HCT116 (cell line): ENCODE results near the gene DDX18. TPM values are rescaled to one million over a fixed set of nuclear protein-coding genes. Genes with fewer than 3 reads are reported as not detected.

Experiments
- ATAC-seq: fragments of 200-7000 bp; cut with Tn5 transposase; 2 replicates; pipeline ENCODE4 v1.9.1; 2020; ENCODE audit warnings: mild to moderate bottlenecking, moderate library complexity
- BruUV-seq: library from RNA; stranded (reverse); fragments of 400-500 nt; replicated peaks from 2 replicates; lab custom pipeline; 2021; lab: Mats Ljungman, UMichigan
- CTCF ChIA-PET: fragments of 300-600 bp; sonication (Branson Sonifier 250); formaldehyde crosslinking; loops from one replicate; lab custom pipeline; 2021; ENCODE audit warnings: antibody characterized with exemption; lab: Charles Lee
- POLR2A ChIA-PET: fragments of 300-600, 350-600 bp; sonication (Branson Sonifier 250); formaldehyde crosslinking; loops from one replicate; lab custom pipeline; 2021; ENCODE audit warnings: antibody characterized with exemption; lab: Charles Lee
- RAD21 ChIA-PET, 2 experiments: fragments of 300-600 bp; sonication (Branson Sonifier 250); formaldehyde crosslinking; loops; one replicate each; lab custom pipeline; 2023; ENCODE audit warnings: low total read pairs in 2 of 2; ENCODE audit not compliant: uncharacterized antibody in 2 of 2, unreplicated experiment in 2 of 2, low non-redundant PET in 1 of 2; lab: Charles Lee
- DNase-seq: peaks from one replicate; pipeline ENCODE4 v3.0.0-alpha.2; 2010; ENCODE audit warnings: low read depth, low spot score
- H2AFZ ChIP-seq: fragments of 200-600 bp; shearing (Covaris generic), sonication (generic); 2 replicates; pipeline ENCODE4 v1.6.1; 2017; ENCODE audit warnings: low read depth, mixed run types, mixed read lengths, antibody characterized with exemption, low read length; ENCODE audit not compliant: poor library complexity, severe bottlenecking
- H3K27ac ChIP-seq: 2 replicates; pipeline ENCODE4 v1.5.1; 2012; ENCODE audit warnings: low read depth, low read length
- H3K27me3 ChIP-seq: fragments of 200-600 bp; sonication (generic); 2 replicates; pipeline ENCODE4 v1.6.1; 2016; ENCODE audit warnings: mixed run types, low read length, mixed read lengths; ENCODE audit not compliant: insufficient read depth
- H3K36me3 ChIP-seq, 2 experiments: fragments of 200-500 bp in 1 of 2; fragments of 200-600 bp in 1 of 2; sonication (Bioruptor generic) in 1 of 2; sonication (generic) in 1 of 2; 2 replicates each; pipeline versions ENCODE4 v1.5.1 to v1.6.1; 2014 to 2016; ENCODE audit warnings: low read length in 2 of 2, inconsistent platforms in 1 of 2, mixed read lengths in 1 of 2, mixed run types in 1 of 2; ENCODE audit not compliant: insufficient read depth in 2 of 2, control insufficient read depth in 1 of 2
- H3K4me1 ChIP-seq, 2 experiments: fragments of 200-600 bp in 1 of 2; sonication (generic) in 1 of 2; 2 replicates each; pipeline versions ENCODE4 v1.5.1 to v1.6.1; 2012 to 2017; ENCODE audit warnings: low read length in 2 of 2, inconsistent platforms in 1 of 2, mild to moderate bottlenecking in 1 of 2, mixed read lengths in 1 of 2, mixed run types in 1 of 2, moderate library complexity in 1 of 2; ENCODE audit not compliant: insufficient read depth in 2 of 2, control insufficient read depth in 1 of 2
- H3K4me2 ChIP-seq: fragments of 200-600 bp; sonication (generic); 2 replicates; pipeline ENCODE4 v1.6.1; 2017; ENCODE audit warnings: mixed run types, low read length, mixed read lengths
- H3K4me3 ChIP-seq, 2 experiments: fragments of 200-600 bp in 1 of 2; sonication (generic) in 1 of 2; replicated peaks in 1 of 2; 2 replicates each; pipeline ENCODE4 v1.5.1; 2011 to 2016; ENCODE audit warnings: low read length in 2 of 2, control low read depth in 1 of 2, low read depth in 1 of 2, mild to moderate bottlenecking in 1 of 2, mixed read lengths in 1 of 2, mixed run types in 1 of 2
- H3K79me2 ChIP-seq: fragments of 200-600 bp; sonication (generic); 2 replicates; pipeline ENCODE4 v1.6.1; 2017; ENCODE audit warnings: mild to moderate bottlenecking, mixed run types, low read length, moderate library complexity, mixed read lengths; ENCODE audit not compliant: insufficient read depth
- H3K9ac ChIP-seq: fragments of 200-600 bp; sonication (generic); 2 replicates; pipeline ENCODE4 v1.6.1; 2016; ENCODE audit warnings: low read length, mixed read lengths
- H3K9me2 ChIP-seq: fragments of 200-600 bp; sonication (generic), shearing (Covaris generic); 2 replicates; pipeline ENCODE4 v1.6.1; 2017; ENCODE audit warnings: mixed run types, mild to moderate bottlenecking, moderate library complexity; ENCODE audit not compliant: insufficient read depth
- H3K9me3 ChIP-seq, 2 experiments: fragments of 200-500 bp in 1 of 2; fragments of 200-600 bp in 1 of 2; sonication (Bioruptor generic) in 1 of 2; sonication (generic) in 1 of 2; 2 replicates each; pipeline ENCODE4 v1.6.1; 2014 to 2017; ENCODE audit warnings: low read length in 2 of 2, mixed read lengths in 2 of 2, inconsistent platforms in 1 of 2, low read depth in 1 of 2, mild to moderate bottlenecking in 1 of 2, mixed run types in 1 of 2, moderate library complexity in 1 of 2; ENCODE audit not compliant: control insufficient read depth in 1 of 2, insufficient read depth in 1 of 2
- H4K20me1 ChIP-seq: fragments of 200-600 bp; sonication (generic), shearing (Covaris generic); 2 replicates; pipeline ENCODE4 v1.6.1; 2017; ENCODE audit warnings: mixed run types, mild to moderate bottlenecking, moderate library complexity; ENCODE audit not compliant: insufficient read depth
- ATF3 ChIP-seq: IDR thresholded peaks from 2 replicates; pipeline ENCODE4 v1.6.1; 2012
- CBX3 ChIP-seq: IDR thresholded peaks from 2 replicates; pipeline ENCODE4 v1.6.1; 2012; ENCODE audit warnings: low read depth
- CEBPB ChIP-seq: IDR thresholded peaks from 2 replicates; pipeline ENCODE4 v1.6.1; 2012; ENCODE audit warnings: low read depth
- CTCF ChIP-seq, 3 experiments: fragments of 200-600 bp in 1 of 3; sonication (generic) in 1 of 3; IDR thresholded peaks in 2 of 3; conservative IDR thresholded peaks in 1 of 3; 2 replicates each; pipeline ENCODE4 v1.5.1; 2012 to 2017; ENCODE audit warnings: low read depth in 2 of 3, low read length in 2 of 3, antibody characterized with exemption in 1 of 3, borderline replicate concordance in 1 of 3, control low read depth in 1 of 3, mild to moderate bottlenecking in 1 of 3, mixed read lengths in 1 of 3, mixed run types in 1 of 3, moderate library complexity in 1 of 3; ENCODE audit not compliant: insufficient read depth in 1 of 3
- ELF1 ChIP-seq: IDR thresholded peaks from 2 replicates; pipeline ENCODE4 v1.6.1; 2012; ENCODE audit warnings: low read depth, borderline replicate concordance
- EZH2 ChIP-seq: fragments of 200-600 bp; sonication (generic); IDR thresholded peaks from 2 replicates; pipeline ENCODE4 v1.6.1; 2017; ENCODE audit warnings: antibody characterized with exemption, mixed run types
- EZH2phosphoT487 ChIP-seq: fragments of 200-600 bp; IDR thresholded peaks from 2 replicates; pipeline ENCODE4 v1.6.1; 2018; ENCODE audit warnings: antibody characterized with exemption, borderline replicate concordance
- FOSL1 ChIP-seq: IDR thresholded peaks from 2 replicates; pipeline ENCODE4 v1.6.1; 2012; ENCODE audit warnings: low read depth
- JUND ChIP-seq: IDR thresholded peaks from 2 replicates; pipeline ENCODE4 v1.6.1; 2012
- MAX ChIP-seq: IDR thresholded peaks from 2 replicates; pipeline ENCODE4 v1.6.1; 2012
- POLR2A ChIP-seq: IDR thresholded peaks from 2 replicates; pipeline ENCODE4 v1.7.0; 2011; ENCODE audit warnings: borderline replicate concordance; ENCODE audit not compliant: insufficient read depth, insufficient read length; ENCODE audit errors: extremely low read depth
- REST ChIP-seq: IDR thresholded peaks from 2 replicates; pipeline ENCODE4 v1.6.1; 2012; ENCODE audit warnings: low read depth
- SIN3A ChIP-seq: IDR thresholded peaks from 2 replicates; pipeline ENCODE4 v1.6.1; 2012; ENCODE audit warnings: low read depth
- SRF ChIP-seq: IDR thresholded peaks from 2 replicates; pipeline ENCODE4 v1.6.1; 2012; ENCODE audit warnings: low read depth
- TCF7L2 ChIP-seq: IDR thresholded peaks from 2 replicates; pipeline ENCODE4 v1.7.0; 2011; ENCODE audit warnings: borderline replicate concordance, inconsistent platforms; ENCODE audit not compliant: insufficient read depth, insufficient read length; ENCODE audit errors: extremely low read depth
- YY1 ChIP-seq: IDR thresholded peaks from 2 replicates; pipeline ENCODE4 v1.6.1; 2011; ENCODE audit warnings: low read length, low read depth, moderate library complexity, mild to moderate bottlenecking; ENCODE audit not compliant: insufficient replicate concordance; ENCODE audit errors: extremely low read depth
- ZBTB33 ChIP-seq: IDR thresholded peaks from 2 replicates; pipeline ENCODE4 v1.6.1; 2011; ENCODE audit warnings: mild to moderate bottlenecking, low read length, moderate library complexity; ENCODE audit not compliant: insufficient replicate concordance; ENCODE audit errors: extremely low read depth
- ZNF274 ChIP-seq: fragments of 200-500 bp; sonication (Bioruptor generic); IDR thresholded peaks from 2 replicates; pipeline ENCODE4 v1.6.1; 2014; ENCODE audit warnings: mild to moderate bottlenecking, low read depth, low read length, inconsistent platforms
- intact Hi-C: fragments of 100-400 bp; cut with micrococcal nuclease; formaldehyde crosslinking; loops from 2 replicates; pipeline ENCODE4 v1.10.0; 2022
- total RNA-seq: library from RNA; stranded (reverse); gene quantifications from one replicate; pipeline ENCODE4 v1.2.1, GENCODE V29; 2021; ENCODE audit not compliant: unreplicated experiment

The DDX18 gene
- total RNA-seq, 1 experiment from 2014 or later, result 99.7 TPM

GRCh38 chr2:117859532-117859911 lies 45.0 kb downstream of the DDX18 start:
- BruUV-seq, result no TSS peak
- RAD21 ChIA-PET, result no interaction called here
- Histone ChIP-seq H3K79me2 (no peaks in the 10 kb centered on the region), H3K27me3 (no peaks in the 10 kb centered on the region), H3K9ac (no peak overlapping the region), H3K9me2 (no peaks in the 10 kb centered on the region), H2AFZ (no peak overlapping the region), H3K36me3 (no peaks in the 10 kb centered on the region), H3K27ac (no peak overlapping the region), H3K4me2 (no peak overlapping the region), H4K20me1 (no peaks in the 10 kb centered on the region), H3K4me1 (peaks cover 6 to 14% of the 10 kb centered on the region in 2 experiments), H3K4me3 (no peak overlapping the region), H3K9me3 (no peaks in the 10 kb centered on the region)
- DNase-seq (no peak), ATAC-seq (no peak)
- intact Hi-C loops, result no loop called here
- POLR2A ChIA-PET, result no interaction called here
- no peak for TF ChIP-seq FOSL1
- no peak for TF ChIP-seq POLR2A
- no peak for TF ChIP-seq CBX3
- TF ChIP-seq CEBPB, result no peak
- TF ChIP-seq SRF, result no peak
- TF ChIP-seq SIN3A, result no peak
- no peak for TF ChIP-seq ELF1
- TF ChIP-seq CTCF (IDR thresholded peaks at IDR 0.05 in 2 of 3, conservative IDR thresholded peaks at IDR 0.05 in 1 of 3; ENCODE audit: borderline replicate concordance in 1 of 3, insufficient read depth in 1 of 3, low read depth in 2 of 3, low read length in 2 of 3), result no peak
- no peak for TF ChIP-seq EZH2phosphoT487
- no peak for TF ChIP-seq MAX
- no peak for TF ChIP-seq ZBTB33
- TF ChIP-seq ATF3, result no peak
- TF ChIP-seq TCF7L2, result no peak
- no peak for TF ChIP-seq EZH2
- TF ChIP-seq REST, result no peak
- no peak for TF ChIP-seq JUND
- TF ChIP-seq ZNF274, result no peak
- no peak for TF ChIP-seq YY1
- CTCF ChIA-PET, result no interaction called here
